Mesothelial cell of epicardium (in vitro differentiated cells): ENCODE data around the gene WDR76. TPM values are rescaled to one million over a fixed set of nuclear protein-coding genes. Genes with fewer than 3 reads are reported as not detected.
"Not testable (repeated sequence)": the region's sequence is repeated elsewhere in the genome, so short reads cannot be mapped to it uniquely, and the experiment has no call there.

Experiments used
- DNase-seq, 2 experiments: peaks; one replicate each; pipeline ENCODE4 v3.0.0; 2021; ENCODE audit warnings: low spot score in 2 of 2; ENCODE audit not compliant: unreplicated experiment in 2 of 2
- H3K27ac Mint-ChIP-seq: 2 replicates; pipeline ENCODE4 v1.8.0; 2021; ENCODE audit warnings: mixed read lengths
- H3K27me3 Mint-ChIP-seq: 2 replicates; pipeline ENCODE4 v1.8.0; 2021; ENCODE audit warnings: low read depth, mixed read lengths
- H3K36me3 Mint-ChIP-seq: 2 replicates; pipeline ENCODE4 v1.8.0; 2021; ENCODE audit warnings: mixed read lengths
- H3K4me1 Mint-ChIP-seq: 2 replicates; pipeline ENCODE4 v1.8.0; 2021; ENCODE audit warnings: mixed read lengths
- H3K4me3 Mint-ChIP-seq: 2 replicates; pipeline ENCODE4 v1.8.0; 2021; ENCODE audit warnings: mild to moderate bottlenecking, moderate library complexity, mixed read lengths
- H3K9me3 Mint-ChIP-seq: 2 replicates; pipeline ENCODE4 v1.8.0; 2021; ENCODE audit warnings: mixed read lengths
- CTCF ChIP-seq: fragments of 200-600 bp; sonication (generic); IDR thresholded peaks from one replicate; pipeline ENCODE4 v1.5.0; 2021; ENCODE audit warnings: antibody characterized with exemption; ENCODE audit not compliant: unreplicated experiment
- total RNA-seq: library from RNA; stranded (reverse); gene quantifications from 3 replicates; pipeline ENCODE4 v1.2.1, GENCODE V29; 2021

WDR76 gene
- total RNA-seq, 1 donor from 2014 or later: 8.0 TPM

- no peaks in the 10 kb centered on the region for H3K4me1 Mint-ChIP-seq
- H3K27me3 Mint-ChIP-seq: no peaks in the 10 kb centered on the region
- no peak overlapping the region for H3K4me3 Mint-ChIP-seq
- DNase-seq: no peak
- peaks cover 7% of the 10 kb centered on the region for H3K36me3 Mint-ChIP-seq
- no peaks in the 10 kb centered on the region for H3K9me3 Mint-ChIP-seq
- H3K27ac Mint-ChIP-seq: no peak overlapping the region
- no peak for TF ChIP-seq CTCF
These were observed 24.4 kb downstream of the WDR76 start for GRCh38 chr15:43851251-43851650.

DNA sequence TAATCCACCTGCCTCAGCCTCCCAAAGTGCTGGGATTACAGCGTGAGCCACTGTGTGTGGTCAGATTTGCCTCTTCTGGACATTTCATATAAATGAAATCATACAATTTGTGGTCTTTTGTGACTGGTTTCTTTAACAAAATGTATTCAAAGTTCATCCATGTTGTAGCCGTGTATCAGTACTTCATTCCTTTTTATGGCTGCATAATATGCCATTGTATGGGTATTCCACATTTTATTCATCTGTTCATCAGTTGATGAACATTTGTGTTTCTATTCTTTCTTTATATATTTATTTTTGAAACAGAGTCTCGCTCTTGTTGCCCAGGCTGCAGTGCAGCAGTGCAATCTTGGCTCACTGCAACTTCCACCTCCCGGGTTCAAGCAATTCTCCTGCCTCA is 25.8 kb downstream of the WDR76 start:
- H3K4me3 Mint-ChIP-seq: no peak overlapping the region
- H3K4me1 Mint-ChIP-seq: no peaks in the 10 kb centered on the region
- H3K36me3 Mint-ChIP-seq: peaks cover 7% of the 10 kb centered on the region
- no peak for TF ChIP-seq CTCF
- no peaks in the 10 kb centered on the region for H3K9me3 Mint-ChIP-seq
- no peaks in the 10 kb centered on the region for H3K27me3 Mint-ChIP-seq
- H3K27ac Mint-ChIP-seq: no peak overlapping the region
- no peak for DNase-seq

DNA sequence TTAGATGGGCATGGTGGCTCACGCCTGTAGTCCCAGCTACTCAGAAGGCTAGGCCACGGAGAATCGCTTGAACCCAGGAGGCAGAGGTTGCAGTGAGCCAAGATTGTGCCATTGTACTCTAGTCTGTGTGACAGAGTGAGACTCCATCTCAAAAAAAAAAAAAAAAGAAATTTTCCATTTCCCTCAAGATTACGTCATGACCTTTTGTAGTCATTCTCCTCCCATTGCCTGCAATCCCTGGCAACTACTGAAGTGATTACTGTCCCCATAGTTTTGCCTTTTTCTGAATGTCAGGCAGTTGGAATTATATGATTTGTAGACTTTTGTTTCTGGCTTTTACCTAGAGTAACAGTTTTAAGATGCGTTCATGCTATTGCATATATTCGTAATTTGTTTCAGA is 28.0 kb downstream of the WDR76 start:
- no peak for TF ChIP-seq CTCF
- no peaks in the 10 kb centered on the region for H3K27me3 Mint-ChIP-seq
- no peak overlapping the region for H3K27ac Mint-ChIP-seq
- H3K4me1 Mint-ChIP-seq: no peaks in the 10 kb centered on the region
- DNase-seq: no peak
- no peak overlapping the region for H3K4me3 Mint-ChIP-seq
- peaks cover 7% of the 10 kb centered on the region for H3K36me3 Mint-ChIP-seq
- no peaks in the 10 kb centered on the region for H3K9me3 Mint-ChIP-seq

DNA sequence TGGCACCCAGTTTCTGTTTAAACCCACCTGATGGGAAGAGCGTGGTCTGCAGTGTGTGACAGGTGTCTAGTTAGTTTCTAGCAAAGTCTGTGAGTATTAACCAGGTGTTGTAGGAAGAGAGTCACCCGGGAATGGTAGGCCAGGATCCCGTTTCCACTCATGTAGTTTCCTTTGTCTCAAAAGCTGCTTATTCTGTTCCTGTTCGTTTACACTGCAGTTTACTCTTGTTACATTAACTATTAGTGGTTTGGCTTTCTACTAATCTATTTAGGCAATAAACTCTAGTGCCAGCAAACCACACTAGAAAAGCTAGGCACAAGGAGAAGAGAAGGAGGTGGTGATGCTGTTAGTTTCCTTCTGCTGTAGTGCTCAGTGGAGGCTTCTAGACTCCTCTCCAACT is 32.7 kb downstream of the WDR76 start:
- Mint-ChIP-seq H3K27ac (no peak overlapping the region), H3K4me3 (no peak overlapping the region), H3K9me3 (no peaks in the 10 kb centered on the region), H3K27me3 (no peaks in the 10 kb centered on the region), H3K36me3 (peaks cover 2% of the 10 kb centered on the region), H3K4me1 (no peaks in the 10 kb centered on the region)
- DNase-seq: no peak
- TF ChIP-seq CTCF: no peak

DNA sequence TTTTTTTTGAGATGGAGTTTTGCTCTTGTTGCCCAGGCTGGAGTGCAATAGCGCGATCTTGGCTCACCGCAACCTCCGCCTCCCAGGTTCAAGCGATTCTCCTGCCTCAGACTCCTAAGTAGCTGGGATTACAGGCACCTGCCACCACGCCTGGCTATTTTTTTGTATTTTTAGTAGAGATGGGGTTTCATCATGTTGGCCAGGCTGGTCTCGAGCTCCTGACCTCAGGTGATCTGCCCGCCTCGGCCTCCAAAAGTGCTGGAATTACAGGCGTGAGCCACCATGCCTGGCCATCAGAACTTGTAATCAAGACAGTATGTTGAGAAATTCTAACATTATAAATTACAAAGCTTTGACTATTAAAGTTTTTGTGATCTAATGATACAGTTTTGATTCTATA is 39.8 kb downstream of the WDR76 start:
- H3K36me3 Mint-ChIP-seq, H3K4me1 Mint-ChIP-seq, H3K27me3 Mint-ChIP-seq, H3K4me3 Mint-ChIP-seq, DNase-seq, H3K9me3 Mint-ChIP-seq, H3K27ac Mint-ChIP-seq: not testable (repeated sequence)

- no peak for TF ChIP-seq CTCF
- no peak for DNase-seq
- no peaks in the 10 kb centered on the region for H3K4me1 Mint-ChIP-seq
- H3K9me3 Mint-ChIP-seq: no peaks in the 10 kb centered on the region
- H3K36me3 Mint-ChIP-seq: no peaks in the 10 kb centered on the region
- no peaks in the 10 kb centered on the region for H3K27me3 Mint-ChIP-seq
- H3K27ac Mint-ChIP-seq: no peak overlapping the region
- H3K4me3 Mint-ChIP-seq: no peak overlapping the region
These were observed 40.3 kb downstream of the WDR76 start for GRCh38 chr15:43867096-43867495.
